Liver (tissue), 3 donors: ENCODE results near the gene PGBD5.

Experiments used
- FOXA1 ChIP-seq: IDR thresholded peaks from 2 replicates; pipeline ENCODE4 v1.6.1; 2016; ENCODE audit warnings: antibody characterized with exemption
- MAX ChIP-seq: IDR thresholded peaks from 2 replicates; pipeline ENCODE4 v1.6.1; 2016; ENCODE audit warnings: antibody characterized with exemption
- TAF1 ChIP-seq: conservative IDR thresholded peaks from 2 replicates; pipeline ENCODE4 v1.6.1; 2016; ENCODE audit warnings: antibody characterized with exemption, mild to moderate bottlenecking
- TF ChIP-seq, protein P1 (sequence below): fragments of 150-350 bp; IDR thresholded peaks from 2 replicates; pipeline ENCODE4 v1.5.1; 2017; ENCODE audit warnings: improper control_type of control experiment, low read depth, low read length; ENCODE audit not compliant: missing input control
- donor health status: healthy.
- donor health status: healthy.

GRCh38 chr1:230459465-230459864 is 33.3 kb upstream of the PGBD5 start:
- TF ChIP-seq FOXA1 (no peak), MAX (no peak), TAF1 (no peak)
- TF ChIP-seq, protein P1, sequence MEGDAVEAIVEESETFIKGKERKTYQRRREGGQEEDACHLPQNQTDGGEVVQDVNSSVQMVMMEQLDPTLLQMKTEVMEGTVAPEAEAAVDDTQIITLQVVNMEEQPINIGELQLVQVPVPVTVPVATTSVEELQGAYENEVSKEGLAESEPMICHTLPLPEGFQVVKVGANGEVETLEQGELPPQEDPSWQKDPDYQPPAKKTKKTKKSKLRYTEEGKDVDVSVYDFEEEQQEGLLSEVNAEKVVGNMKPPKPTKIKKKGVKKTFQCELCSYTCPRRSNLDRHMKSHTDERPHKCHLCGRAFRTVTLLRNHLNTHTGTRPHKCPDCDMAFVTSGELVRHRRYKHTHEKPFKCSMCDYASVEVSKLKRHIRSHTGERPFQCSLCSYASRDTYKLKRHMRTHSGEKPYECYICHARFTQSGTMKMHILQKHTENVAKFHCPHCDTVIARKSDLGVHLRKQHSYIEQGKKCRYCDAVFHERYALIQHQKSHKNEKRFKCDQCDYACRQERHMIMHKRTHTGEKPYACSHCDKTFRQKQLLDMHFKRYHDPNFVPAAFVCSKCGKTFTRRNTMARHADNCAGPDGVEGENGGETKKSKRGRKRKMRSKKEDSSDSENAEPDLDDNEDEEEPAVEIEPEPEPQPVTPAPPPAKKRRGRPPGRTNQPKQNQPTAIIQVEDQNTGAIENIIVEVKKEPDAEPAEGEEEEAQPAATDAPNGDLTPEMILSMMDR: no peak
